ENCODE data around the gene TNS2. TPM values are rescaled to one million over a fixed set of nuclear protein-coding genes. Genes with fewer than 3 reads are reported as not detected.

TNS2 gene
- total and polyA plus RNA-seq, 2 of the 13 experiments (the other 11 are each of a cell fraction or from before 2014, with no cell fraction given) = 8.9 to 20.4 TPM

DNA sequence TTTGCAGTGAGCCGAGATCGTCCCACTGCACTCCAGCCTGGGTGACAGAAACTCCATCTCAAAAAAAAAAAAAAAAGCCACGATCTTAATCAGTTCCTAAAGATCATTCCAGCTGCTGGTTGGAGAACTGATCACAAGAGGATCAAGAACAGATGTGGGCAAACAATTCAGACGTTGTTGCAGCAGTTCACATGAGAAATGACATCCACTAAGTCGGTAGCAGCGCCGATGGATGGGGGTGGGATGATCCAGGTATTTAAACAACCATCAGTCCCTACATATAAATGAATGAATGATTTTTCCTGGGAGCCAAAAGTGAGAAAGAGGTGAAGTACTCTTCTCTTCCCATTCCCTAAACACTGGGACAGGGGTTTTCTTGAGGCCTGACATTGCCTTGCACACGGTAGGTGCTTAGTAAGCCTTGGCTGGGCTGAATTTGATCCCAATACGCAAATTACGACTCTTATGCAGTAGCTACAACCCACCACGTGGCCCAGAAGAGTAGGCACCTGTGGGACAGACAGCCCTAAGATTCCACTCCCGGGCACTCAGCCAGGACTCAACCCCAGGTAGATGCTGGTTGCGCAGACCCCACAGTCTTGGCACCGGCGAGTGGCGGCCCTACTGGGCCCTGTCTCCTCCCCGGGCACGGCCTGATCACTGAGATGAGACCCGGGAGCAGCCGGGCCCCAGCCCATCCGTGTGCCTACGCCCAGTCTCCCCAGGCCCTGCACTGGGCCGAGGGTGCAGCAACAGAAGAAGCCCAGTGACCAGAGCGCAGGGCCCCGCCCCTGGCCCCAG is 28.8 kb downstream of the TNS2 start (continued):
- TF ChIP-seq SALL2 (CRISPR knock-in tag; IDR thresholded peaks at IDR 0.05) = no peak; the same call in 1 of the 2 replicates
- no peak for TF ChIP-seq IRF2 (CRISPR knock-in tag; IDR thresholded peaks at IDR 0.05)
- TF ChIP-seq, protein P1, sequence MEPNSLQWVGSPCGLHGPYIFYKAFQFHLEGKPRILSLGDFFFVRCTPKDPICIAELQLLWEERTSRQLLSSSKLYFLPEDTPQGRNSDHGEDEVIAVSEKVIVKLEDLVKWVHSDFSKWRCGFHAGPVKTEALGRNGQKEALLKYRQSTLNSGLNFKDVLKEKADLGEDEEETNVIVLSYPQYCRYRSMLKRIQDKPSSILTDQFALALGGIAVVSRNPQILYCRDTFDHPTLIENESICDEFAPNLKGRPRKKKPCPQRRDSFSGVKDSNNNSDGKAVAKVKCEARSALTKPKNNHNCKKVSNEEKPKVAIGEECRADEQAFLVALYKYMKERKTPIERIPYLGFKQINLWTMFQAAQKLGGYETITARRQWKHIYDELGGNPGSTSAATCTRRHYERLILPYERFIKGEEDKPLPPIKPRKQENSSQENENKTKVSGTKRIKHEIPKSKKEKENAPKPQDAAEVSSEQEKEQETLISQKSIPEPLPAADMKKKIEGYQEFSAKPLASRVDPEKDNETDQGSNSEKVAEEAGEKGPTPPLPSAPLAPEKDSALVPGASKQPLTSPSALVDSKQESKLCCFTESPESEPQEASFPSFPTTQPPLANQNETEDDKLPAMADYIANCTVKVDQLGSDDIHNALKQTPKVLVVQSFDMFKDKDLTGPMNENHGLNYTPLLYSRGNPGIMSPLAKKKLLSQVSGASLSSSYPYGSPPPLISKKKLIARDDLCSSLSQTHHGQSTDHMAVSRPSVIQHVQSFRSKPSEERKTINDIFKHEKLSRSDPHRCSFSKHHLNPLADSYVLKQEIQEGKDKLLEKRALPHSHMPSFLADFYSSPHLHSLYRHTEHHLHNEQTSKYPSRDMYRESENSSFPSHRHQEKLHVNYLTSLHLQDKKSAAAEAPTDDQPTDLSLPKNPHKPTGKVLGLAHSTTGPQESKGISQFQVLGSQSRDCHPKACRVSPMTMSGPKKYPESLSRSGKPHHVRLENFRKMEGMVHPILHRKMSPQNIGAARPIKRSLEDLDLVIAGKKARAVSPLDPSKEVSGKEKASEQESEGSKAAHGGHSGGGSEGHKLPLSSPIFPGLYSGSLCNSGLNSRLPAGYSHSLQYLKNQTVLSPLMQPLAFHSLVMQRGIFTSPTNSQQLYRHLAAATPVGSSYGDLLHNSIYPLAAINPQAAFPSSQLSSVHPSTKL (CRISPR knock-in tag; IDR thresholded peaks at IDR 0.05) = peak; percentile 12; the same call in 1 of the 2 replicates
- TF ChIP-seq PAF1 (CRISPR knock-in tag; IDR thresholded peaks at IDR 0.05) = no peak
- no peak for TF ChIP-seq KLF11 (CRISPR knock-in tag; IDR thresholded peaks at IDR 0.05)
- TF ChIP-seq PITX1 (CRISPR knock-in tag; IDR thresholded peaks at IDR 0.05) = 0 out of 2 replicates have a peak, but pooled peaks have one; percentile 3
- TF ChIP-seq RAD21 (CRISPR knock-in tag; IDR thresholded peaks at IDR 0.05) = peak; percentile 29; the same call in 1 of the 2 replicates
- TF ChIP-seq, protein P2, sequence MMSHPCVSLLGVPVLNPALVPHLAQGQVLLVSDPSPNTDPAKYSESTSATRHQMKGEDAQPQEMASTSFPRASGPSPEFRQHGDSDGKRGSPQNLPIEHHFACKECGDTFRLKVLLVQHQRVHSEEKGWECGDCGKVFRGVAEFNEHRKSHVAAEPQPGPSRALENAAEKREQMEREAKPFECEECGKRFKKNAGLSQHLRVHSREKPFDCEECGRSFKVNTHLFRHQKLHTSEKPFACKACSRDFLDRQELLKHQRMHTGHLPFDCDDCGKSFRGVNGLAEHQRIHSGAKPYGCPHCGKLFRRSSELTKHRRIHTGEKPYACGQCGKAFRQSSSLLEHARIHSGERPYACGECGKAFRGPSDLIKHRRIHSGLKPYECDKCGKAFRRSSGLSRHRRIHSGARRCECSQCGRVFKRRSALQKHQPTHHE (CRISPR knock-in tag; IDR thresholded peaks at IDR 0.05; ENCODE audit: borderline replicate concordance) = peak; percentile 15; the same call in 1 of the 2 replicates
- TF ChIP-seq, protein P3, sequence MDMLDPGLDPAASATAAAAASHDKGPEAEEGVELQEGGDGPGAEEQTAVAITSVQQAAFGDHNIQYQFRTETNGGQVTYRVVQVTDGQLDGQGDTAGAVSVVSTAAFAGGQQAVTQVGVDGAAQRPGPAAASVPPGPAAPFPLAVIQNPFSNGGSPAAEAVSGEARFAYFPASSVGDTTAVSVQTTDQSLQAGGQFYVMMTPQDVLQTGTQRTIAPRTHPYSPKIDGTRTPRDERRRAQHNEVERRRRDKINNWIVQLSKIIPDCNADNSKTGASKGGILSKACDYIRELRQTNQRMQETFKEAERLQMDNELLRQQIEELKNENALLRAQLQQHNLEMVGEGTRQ (IDR thresholded peaks at IDR 0.05; ENCODE audit: low read depth, low read length) = no peak
- TF ChIP-seq, protein P3 (CRISPR knock-in tag; IDR thresholded peaks at IDR 0.05; ENCODE audit: borderline replicate concordance) = peak; percentile 64; the same call in 1 of the 2 replicates
- peak; percentile 63; the same call in 1 of the 2 replicates for TF ChIP-seq ARNT2 (CRISPR knock-in tag; IDR thresholded peaks at IDR 0.05; ENCODE audit: low read depth)
- peak; percentile 50; the same call in 1 of the 2 replicates for TF ChIP-seq POLR2AphosphoS5 (IDR thresholded peaks at IDR 0.05; ENCODE audit: low read depth, low read length)
- TF ChIP-seq, protein P4, sequence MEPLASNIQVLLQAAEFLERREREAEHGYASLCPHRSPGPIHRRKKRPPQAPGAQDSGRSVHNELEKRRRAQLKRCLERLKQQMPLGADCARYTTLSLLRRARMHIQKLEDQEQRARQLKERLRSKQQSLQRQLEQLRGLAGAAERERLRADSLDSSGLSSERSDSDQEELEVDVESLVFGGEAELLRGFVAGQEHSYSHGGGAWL (CRISPR knock-in tag; IDR thresholded peaks at IDR 0.05) = peak; percentile 42; the same call in 1 of the 2 replicates
- TF ChIP-seq, protein P5, sequence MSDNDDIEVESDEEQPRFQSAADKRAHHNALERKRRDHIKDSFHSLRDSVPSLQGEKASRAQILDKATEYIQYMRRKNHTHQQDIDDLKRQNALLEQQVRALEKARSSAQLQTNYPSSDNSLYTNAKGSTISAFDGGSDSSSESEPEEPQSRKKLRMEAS (IDR thresholded peaks at IDR 0.05) = peak; percentile 67
- TF ChIP-seq JUND (CRISPR knock-in tag; IDR thresholded peaks at IDR 0.05) = no peak
- TF ChIP-seq NRL (CRISPR knock-in tag; IDR thresholded peaks at IDR 0.05; ENCODE audit: borderline replicate concordance) = 0 out of 2 replicates have a peak, but pooled peaks have one; percentile 21
- TF ChIP-seq, protein P6, sequence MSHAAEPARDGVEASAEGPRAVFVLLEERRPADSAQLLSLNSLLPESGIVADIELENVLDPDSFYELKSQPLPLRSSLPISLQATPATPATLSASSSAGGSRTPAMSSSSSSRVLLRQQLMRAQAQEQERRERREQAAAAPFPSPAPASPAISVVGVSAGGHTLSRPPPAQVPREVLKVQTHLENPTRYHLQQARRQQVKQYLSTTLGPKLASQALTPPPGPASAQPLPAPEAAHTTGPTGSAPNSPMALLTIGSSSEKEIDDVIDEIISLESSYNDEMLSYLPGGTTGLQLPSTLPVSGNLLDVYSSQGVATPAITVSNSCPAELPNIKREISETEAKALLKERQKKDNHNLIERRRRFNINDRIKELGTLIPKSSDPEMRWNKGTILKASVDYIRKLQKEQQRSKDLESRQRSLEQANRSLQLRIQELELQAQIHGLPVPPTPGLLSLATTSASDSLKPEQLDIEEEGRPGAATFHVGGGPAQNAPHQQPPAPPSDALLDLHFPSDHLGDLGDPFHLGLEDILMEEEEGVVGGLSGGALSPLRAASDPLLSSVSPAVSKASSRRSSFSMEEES (CRISPR knock-in tag; IDR thresholded peaks at IDR 0.05) = 0 out of 2 replicates have a peak, but pooled peaks have one; percentile 4
- TF ChIP-seq NR2C2 (CRISPR knock-in tag; IDR thresholded peaks at IDR 0.05; ENCODE audit: borderline replicate concordance) = 0 out of 2 replicates have a peak, but pooled peaks have one; percentile 2

Data from HepG2 (cell line).